ENCODE data around the gene ANKRD31.

- TF ChIP-seq POLR2A (IDR thresholded peaks at IDR 0.05; ENCODE audit: low read depth, low read length), result no peak
- TF ChIP-seq POLR2AphosphoS5 (IDR thresholded peaks at IDR 0.05; ENCODE audit: low read depth, low read length), result no peak
- no peak for TF ChIP-seq SPI1 (IDR thresholded peaks at IDR 0.05; ENCODE audit: low read depth, low read length)
- TF ChIP-seq TAF1 (IDR thresholded peaks at IDR 0.05; ENCODE audit: low read depth, low read length), result no peak
- TF ChIP-seq PAX5 (IDR thresholded peaks at IDR 0.05; ENCODE audit: insufficient read depth, low read length, severe bottlenecking), result no peak
These were observed 148.0 kb downstream of the ANKRD31 start for GRCh38 chr5:75088648-75089047.

All from GM12891 (cell line).